Mesenchymal stem cell (in vitro differentiated cells and primary cell): ENCODE measurements around the gene SYNRG.
A peak's percentile ranks its signal among the peaks of the same experiment; 100 is the strongest.

Source experiments
- DNase-seq: peaks from one replicate; pipeline ENCODE4 v3.0.0-alpha.2; 2013
- H2AFZ ChIP-seq: one replicate; pipeline ENCODE4 v1.6.1; 2013; ENCODE audit warnings: low read depth, mild to moderate bottlenecking, control low read depth, inconsistent platforms, low read length, moderate library complexity
- H2AK5ac ChIP-seq: 2 replicates; pipeline ENCODE4 v1.6.1; 2013; ENCODE audit warnings: low read length, moderate library complexity, mild to moderate bottlenecking, inconsistent platforms; ENCODE audit not compliant: severe bottlenecking
- H2BK120ac ChIP-seq: one replicate; pipeline ENCODE4 v1.6.1; 2013; ENCODE audit warnings: low read depth, mild to moderate bottlenecking, inconsistent platforms, low read length, moderate library complexity
- H2BK12ac ChIP-seq, 2 experiments: one replicate each; pipeline ENCODE4 v1.6.1; 2013; ENCODE audit warnings: inconsistent platforms in 2 of 2, low read length in 2 of 2, mild to moderate bottlenecking in 2 of 2, moderate library complexity in 2 of 2, control low read depth in 1 of 2
- H2BK15ac ChIP-seq: one replicate; pipeline ENCODE4 v1.6.1; 2013; ENCODE audit warnings: mild to moderate bottlenecking, low read depth, inconsistent platforms; ENCODE audit not compliant: poor library complexity, severe bottlenecking
- H2BK5ac ChIP-seq: 2 replicates; pipeline ENCODE4 v1.6.1; 2013; ENCODE audit warnings: low read depth, mild to moderate bottlenecking, low read length, control low read depth, inconsistent platforms; ENCODE audit not compliant: poor library complexity, severe bottlenecking
- H3K14ac ChIP-seq, 2 experiments: one replicate each; pipeline ENCODE4 v1.6.1; 2013; ENCODE audit warnings: inconsistent platforms in 2 of 2, low read length in 2 of 2, control low read depth in 1 of 2, mild to moderate bottlenecking in 1 of 2, moderate library complexity in 1 of 2
- H3K18ac ChIP-seq, 2 experiments: one replicate each; pipeline ENCODE4 v1.6.1; 2013; ENCODE audit warnings: inconsistent platforms in 2 of 2, low read length in 2 of 2, control low read depth in 1 of 2, low read depth in 1 of 2, mild to moderate bottlenecking in 1 of 2
- H3K23ac ChIP-seq, 2 experiments: one replicate each; pipeline ENCODE4 v1.6.1; 2013; ENCODE audit warnings: inconsistent platforms in 2 of 2, low read length in 2 of 2, mild to moderate bottlenecking in 2 of 2, moderate library complexity in 2 of 2, control low read depth in 1 of 2
- H3K27ac ChIP-seq: 2 replicates; pipeline ENCODE4 v1.5.1; 2013; ENCODE audit warnings: mild to moderate bottlenecking, moderate library complexity, low read length, control low read depth, inconsistent platforms; ENCODE audit not compliant: poor library complexity, severe bottlenecking
- H3K27me3 ChIP-seq, 2 experiments: 2 replicates each; pipeline versions ENCODE4 v1.6.1 to v1.7.0; 2013; ENCODE audit warnings: low read length in 2 of 2, mild to moderate bottlenecking in 2 of 2, moderate library complexity in 2 of 2, control low read depth in 1 of 2, inconsistent platforms in 1 of 2; ENCODE audit not compliant: control insufficient read depth in 1 of 2, insufficient read depth in 1 of 2
- H3K36me3 ChIP-seq, 2 experiments: 2 replicates each; pipeline versions ENCODE4 v1.6.1 to v1.7.0; 2013; ENCODE audit warnings: low read length in 2 of 2, control low read depth in 1 of 2, inconsistent platforms in 1 of 2, low read depth in 1 of 2, mild to moderate bottlenecking in 1 of 2; ENCODE audit not compliant: insufficient read depth in 2 of 2, control insufficient read depth in 1 of 2
- H3K4ac ChIP-seq, 2 experiments: one replicate each; pipeline ENCODE4 v1.6.1; 2013; ENCODE audit warnings: inconsistent platforms in 2 of 2, low read length in 2 of 2, mild to moderate bottlenecking in 2 of 2, moderate library complexity in 2 of 2, control low read depth in 1 of 2, low read depth in 1 of 2
- H3K4me1 ChIP-seq: 2 replicates; pipeline ENCODE4 v1.6.1; 2013; ENCODE audit warnings: low read depth, low read length, control low read depth; ENCODE audit not compliant: control insufficient read depth, insufficient read depth
- H3K4me2 ChIP-seq: 2 replicates; pipeline ENCODE4 v1.6.1; 2013; ENCODE audit warnings: low read length, mild to moderate bottlenecking, inconsistent platforms; ENCODE audit not compliant: poor library complexity, severe bottlenecking
- H3K4me3 ChIP-seq, 2 experiments: 2 replicates each; pipeline versions ENCODE4 v1.5.1 to v1.7.0; 2013; ENCODE audit warnings: low read length in 2 of 2, mild to moderate bottlenecking in 2 of 2, control low read depth in 1 of 2, low read depth in 1 of 2; ENCODE audit not compliant: insufficient read depth in 1 of 2
- H3K79me1 ChIP-seq: replicated peaks from 2 replicates; pipeline ENCODE4 v1.6.1; 2013; ENCODE audit warnings: mild to moderate bottlenecking, control low read depth, low read length, inconsistent platforms; ENCODE audit not compliant: poor library complexity, severe bottlenecking
- H3K9ac ChIP-seq: 2 replicates; pipeline ENCODE4 v1.7.0; 2013; ENCODE audit warnings: mild to moderate bottlenecking, low read length, moderate library complexity
- H3K9me3 ChIP-seq: 2 replicates; pipeline ENCODE4 v1.7.0; 2013; ENCODE audit warnings: mild to moderate bottlenecking, low read length; ENCODE audit not compliant: control insufficient read depth
- H4K8ac ChIP-seq: one replicate; pipeline ENCODE4 v1.6.1; 2013; ENCODE audit warnings: inconsistent platforms, mild to moderate bottlenecking, low read length, moderate library complexity
- H4K91ac ChIP-seq: one replicate; pipeline ENCODE4 v1.6.1; 2013; ENCODE audit warnings: mild to moderate bottlenecking, low read length, inconsistent platforms
- WGBS: methylation state at CpG from one replicate; pipeline ENCODE4 v1.1.7; 2013; ENCODE audit warnings: mixed read lengths; 5-methylcytosine and 5-hydroxymethylcytosine counted together

Gene SYNRG

DNA sequence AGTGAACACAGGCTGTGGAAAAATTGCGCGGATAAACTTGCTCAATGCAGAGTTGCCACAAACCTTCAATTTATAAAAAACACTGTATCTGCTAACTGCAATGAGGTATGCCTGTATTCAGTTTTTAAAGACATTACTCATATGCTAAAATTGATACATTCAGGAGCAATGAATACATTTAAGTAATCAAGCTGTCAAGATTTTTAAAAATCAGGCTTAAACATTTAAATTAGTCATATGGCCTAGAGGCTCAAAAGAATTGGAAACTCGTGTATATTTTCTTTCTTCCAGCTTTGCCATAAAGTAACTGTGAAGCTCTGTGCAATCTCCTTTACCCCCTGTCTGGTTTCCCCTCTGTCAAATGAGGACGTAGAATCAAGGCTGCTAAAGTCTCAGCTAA lies 4.1 kb downstream of the SYNRG start:
- Histone ChIP-seq H3K4me2 (no peak overlapping the region), H2BK5ac (no peak overlapping the region), H4K91ac (no peak overlapping the region), H3K23ac (no peak overlapping the region), H3K4me3 (no peak overlapping the region), H3K79me1 (peaks cover 7% of the 10 kb centered on the region), H3K14ac (no peak overlapping the region), H4K8ac (no peak overlapping the region), H2BK120ac (no peak overlapping the region), H3K4ac (no peak overlapping the region), H3K27me3 (no peaks in the 10 kb centered on the region), H3K27ac (no peak overlapping the region), H3K36me3 (peaks cover 7 to 20% of the 10 kb centered on the region in 2 experiments), H2BK12ac (no peak overlapping the region), H2AFZ (no peak overlapping the region), H2BK15ac (no peak overlapping the region), H3K18ac (no peak overlapping the region), H2AK5ac (no peak overlapping the region), H3K4me1 (peaks cover 4% of the 10 kb centered on the region), H3K9ac (no peak overlapping the region), H3K9me3 (peaks cover 2% of the 10 kb centered on the region)
- no peak for DNase-seq
- WGBS = 94% methylated on average over 3 of the region's 4 CpGs

DNA sequence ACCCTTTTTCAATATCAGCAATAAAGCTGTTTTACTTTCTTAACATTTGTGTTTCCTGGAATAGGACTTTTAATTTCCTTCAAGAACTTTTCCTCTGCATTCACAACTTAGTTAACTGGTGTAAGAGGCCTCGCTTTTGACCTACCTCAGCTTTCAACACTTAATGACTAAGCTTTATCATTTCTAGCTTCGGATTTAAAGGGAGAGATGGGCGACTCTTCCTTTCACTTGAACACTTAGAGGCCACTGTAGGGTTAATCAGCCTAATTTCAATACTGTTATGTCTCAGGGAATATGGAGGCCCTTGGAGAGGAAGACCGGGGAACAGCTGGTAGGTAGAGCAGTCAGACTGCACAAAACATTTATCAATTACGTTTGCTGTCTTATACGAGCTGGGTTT lies 4.7 kb downstream of the SYNRG start:
- Histone ChIP-seq H2BK120ac (no peak overlapping the region), H3K4me3 (no peak overlapping the region)

DNA sequence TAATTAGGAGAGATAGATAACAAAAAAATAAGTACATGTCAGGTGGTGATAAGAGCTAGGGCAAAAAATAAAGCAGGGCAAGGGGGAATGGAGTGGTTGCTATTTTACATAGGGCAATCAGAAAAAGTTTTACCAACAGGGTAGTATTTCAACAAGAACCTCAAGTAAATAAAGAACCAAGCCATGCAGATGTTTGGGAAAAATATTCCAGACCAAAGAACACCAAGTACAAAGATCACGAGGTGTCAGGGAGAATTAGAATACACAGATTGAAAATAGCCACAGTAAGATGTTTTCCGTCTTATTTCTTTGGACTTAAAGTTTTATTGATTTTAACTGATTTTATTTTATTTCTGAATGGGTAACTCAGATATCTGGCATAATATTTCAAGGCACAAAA lies 11.1 kb downstream of the SYNRG start:
- Histone ChIP-seq H3K36me3 (peaks cover 13 to 65% of the 10 kb centered on the region in 2 experiments), H3K79me1 (peaks cover 19% of the 10 kb centered on the region), H3K27me3 (no peaks in the 10 kb centered on the region), H2BK15ac (no peak overlapping the region), H3K4me2 (no peak overlapping the region), H3K4ac (no peak overlapping the region), H2AK5ac (no peak overlapping the region), H3K18ac (no peak overlapping the region), H2AFZ (no peak overlapping the region), H4K8ac (no peak overlapping the region), H3K23ac (no peak overlapping the region), H2BK5ac (no peak overlapping the region), H3K9me3 (no peaks in the 10 kb centered on the region), H3K27ac (no peak overlapping the region), H3K14ac (no peak overlapping the region), H2BK12ac (no peak overlapping the region), H2BK120ac (no peak overlapping the region), H3K4me1 (no peaks in the 10 kb centered on the region), H3K9ac (no peak overlapping the region), H4K91ac (no peak overlapping the region), H3K4me3 (no peak overlapping the region)
- 100% methylated on average over 1 of the region's 2 CpGs for WGBS
- DNase-seq = no peak

More for the DNA sequence above, 4.7 kb downstream of the SYNRG start:
- no peak overlapping the region for H2BK15ac ChIP-seq
- H2AFZ ChIP-seq = no peak overlapping the region
- no peak overlapping the region for H3K27ac ChIP-seq
- peaks cover 7% of the 10 kb centered on the region for H3K79me1 ChIP-seq
- no peak overlapping the region for H4K91ac ChIP-seq
- no peak overlapping the region for H3K4me2 ChIP-seq
- H3K23ac ChIP-seq = no peak overlapping the region
- H3K18ac ChIP-seq = no peak overlapping the region
- peaks cover 2% of the 10 kb centered on the region for H3K9me3 ChIP-seq
- H4K8ac ChIP-seq = no peak overlapping the region
- H2AK5ac ChIP-seq = no peak overlapping the region
- no peak for DNase-seq
- H2BK5ac ChIP-seq = no peak overlapping the region
- no peak overlapping the region for H2BK12ac ChIP-seq
- 98% methylated on average over 5 of the region's 6 CpGs for WGBS
- peaks cover 7 to 25% of the 10 kb centered on the region in 2 experiments for H3K36me3 ChIP-seq
- H3K14ac ChIP-seq = no peak overlapping the region
- H3K9ac ChIP-seq = no peak overlapping the region
- no peak overlapping the region for H3K4ac ChIP-seq
- peaks cover 4% of the 10 kb centered on the region for H3K4me1 ChIP-seq
- no peaks in the 10 kb centered on the region for H3K27me3 ChIP-seq

DNA sequence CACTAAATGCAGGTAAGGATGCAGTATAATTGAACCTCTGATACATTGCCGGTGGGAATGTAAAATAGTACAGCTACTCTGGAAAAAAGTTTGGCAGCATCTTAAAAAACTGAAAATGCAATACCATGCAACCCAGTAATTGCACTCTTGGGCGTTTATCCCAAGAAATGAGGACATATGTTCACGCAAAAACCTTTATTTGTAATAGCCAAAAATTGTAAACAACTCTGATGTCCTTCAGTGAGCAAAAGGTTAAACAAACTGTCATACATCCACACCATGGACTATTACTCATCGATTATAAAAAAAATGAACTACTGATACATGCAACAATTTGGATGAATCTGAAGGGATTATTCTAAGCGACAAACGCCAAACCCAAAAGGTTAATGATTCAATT lies 16.9 kb downstream of the SYNRG start:
- Histone ChIP-seq H3K79me1 (peaks cover 11% of the 10 kb centered on the region), H2BK120ac (no peak overlapping the region), H3K14ac (no peak overlapping the region), H2BK15ac (no peak overlapping the region), H3K9ac (no peak overlapping the region), H3K4me1 (no peaks in the 10 kb centered on the region), H3K18ac (no peak overlapping the region), H3K9me3 (no peaks in the 10 kb centered on the region), H2AK5ac (no peak overlapping the region), H4K91ac (no peak overlapping the region), H2AFZ (no peak overlapping the region), H2BK12ac (no peak overlapping the region), H3K4me2 (no peak overlapping the region), H3K27me3 (no peaks in the 10 kb centered on the region), H4K8ac (no peak overlapping the region), H3K4me3 (no peak overlapping the region), H3K36me3 (peaks cover 7 to 78% of the 10 kb centered on the region in 2 experiments), H3K23ac (no peak overlapping the region), H3K4ac (no peak overlapping the region), H3K27ac (no peak overlapping the region), H2BK5ac (no peak overlapping the region)
- peak; percentile 3 for DNase-seq
- 74% methylated on average over 4 of the region's 6 CpGs for WGBS
